Measurements from ENCODE around the gene NAA60. TPM values are rescaled to one million over a fixed set of nuclear protein-coding genes. Genes with fewer than 3 reads are reported as not detected.

NAA60 gene
- total and polyA plus RNA-seq, 12 donors, result 16.9 to 96.3 (median 52.3) TPM

GRCh38 chr16:3514621-3515020, 71.1 kb downstream of the NAA60 start:
- TF ChIP-seq POLR2A (IDR thresholded peaks at IDR 0.05) (no peak), CTCF (IDR thresholded peaks at IDR 0.05) (no peak)
- no peaks in the 10 kb centered on the region for H3K4me1 ChIP-seq (replicated peaks in 1 of 2)
- H3K9me3 ChIP-seq (replicated peaks in 1 of 3), result no peaks in the 10 kb centered on the region
- peaks cover 0 to 86% of the 10 kb centered on the region in 2 donors for H3K36me3 ChIP-seq (replicated peaks in 1 of 2)
- intact Hi-C loops (cut with DNase I), result no loop called here
- H3K27ac ChIP-seq, result no peak overlapping the region
- DNase-seq, result no peak
- no peak overlapping the region for H3K4me3 ChIP-seq
- H3K27me3 ChIP-seq, result no peaks in the 10 kb centered on the region
- whole genome bisulfite sequencing, 4 donors, result 91 to 95% (median 94%) methylated on average over 3 to 4 of the region's 4 CpGs

GRCh38 chr16:3515897-3516296, 72.4 kb downstream of the NAA60 start:
- no peak for DNase-seq
- no peaks in the 10 kb centered on the region for H3K9me3 ChIP-seq (replicated peaks in 1 of 3)
- H3K4me1 ChIP-seq (replicated peaks in 1 of 2), result no peaks in the 10 kb centered on the region
- no peak overlapping the region for H3K27ac ChIP-seq
- H3K36me3 ChIP-seq (replicated peaks in 1 of 2), result peaks cover 0 to 92% of the 10 kb centered on the region in 2 donors
- H3K27me3 ChIP-seq, result no peaks in the 10 kb centered on the region
- intact Hi-C loops (cut with DNase I), result no loop called here
- H3K4me3 ChIP-seq, result no peak overlapping the region
- 91 to 94% (median 93%) methylated on average over 4 of the region's 4 CpGs for WGBS, 4 donors
- TF ChIP-seq POLR2A (IDR thresholded peaks at IDR 0.05), result no peak
- no peak for TF ChIP-seq CTCF (IDR thresholded peaks at IDR 0.05)

- Histone ChIP-seq H3K27me3 (no peaks in the 10 kb centered on the region), H3K4me3 (no peak overlapping the region), H3K27ac (no peak overlapping the region), H3K36me3 (replicated peaks in 1 of 2) (peaks cover 0 to 81% of the 10 kb centered on the region in 2 donors), H3K4me1 (replicated peaks in 1 of 2) (no peaks in the 10 kb centered on the region), H3K9me3 (replicated peaks in 1 of 3) (no peaks in the 10 kb centered on the region)
- DNase-seq, result no peak
- no peak for TF ChIP-seq POLR2A (IDR thresholded peaks at IDR 0.05)
- no peak for TF ChIP-seq CTCF (IDR thresholded peaks at IDR 0.05)
- intact Hi-C loops (cut with DNase I), result no loop called here
- 86 to 88% (median 87%) methylated on average over 6 of the region's 6 CpGs for WGBS, 4 donors
These were observed 75.0 kb downstream of the NAA60 start for GRCh38 chr16:3518292-3518985.

GRCh38 chr16:3518986-3519348, 75.5 kb downstream of the NAA60 start:
- no peak for DNase-seq
- WGBS, 4 donors, result 94 to 99% (median 97%) methylated on average over 3 to 8 of the region's 8 CpGs
- H3K4me1 ChIP-seq (replicated peaks in 1 of 2), result no peaks in the 10 kb centered on the region
- H3K27me3 ChIP-seq, result no peaks in the 10 kb centered on the region
- TF ChIP-seq POLR2A (IDR thresholded peaks at IDR 0.05) (no peak), CTCF (IDR thresholded peaks at IDR 0.05) (no peak)
- H3K4me3 ChIP-seq, result no peak overlapping the region
- H3K27ac ChIP-seq, result no peak overlapping the region
- intact Hi-C loops (cut with DNase I), result no loop called here
- peaks cover 0 to 81% of the 10 kb centered on the region in 2 donors for H3K36me3 ChIP-seq (replicated peaks in 1 of 2)
- H3K9me3 ChIP-seq (replicated peaks in 1 of 3), result no peaks in the 10 kb centered on the region

Measured in adrenal gland (tissue), 12 donors.